K562 (cell line): ENCODE data around the gene WDR55.

Source experiments
- CHD1 ChIP-seq: fragments of 200-600 bp; sonication (generic); IDR thresholded peaks from one replicate; pipeline ENCODE4 v1.6.1; 2012; ENCODE audit warnings: mild to moderate bottlenecking, moderate library complexity, low read length, inconsistent platforms
- CTCF ChIP-seq, 3 experiments: IDR thresholded peaks in 2 of 3; conservative IDR thresholded peaks in 1 of 3; 2 replicates each; pipeline ENCODE4 v1.5.1; 2011 to 2012; ENCODE audit warnings: low read length in 3 of 3, mild to moderate bottlenecking in 3 of 3, control low read depth in 2 of 3, improper control_type of control experiment in 1 of 3, inconsistent platforms in 1 of 3, low read depth in 1 of 3, mixed read lengths in 1 of 3, moderate library complexity in 1 of 3; ENCODE audit not compliant: insufficient read depth in 2 of 3
- E4F1 ChIP-seq: fragments of 250-450 bp; sonication (Bioruptor Pico); IDR thresholded peaks from 2 replicates; pipeline ENCODE4 v1.5.0; 2021; ENCODE audit warnings: mild to moderate bottlenecking, borderline replicate concordance
- FOXO4 ChIP-seq: fragments of 450-650 bp; formaldehyde crosslinking; IDR thresholded peaks from 2 replicates; pipeline ENCODE4 v1.4.0; 2020; ENCODE audit warnings: mild to moderate bottlenecking, moderate library complexity
- MEF2A ChIP-seq: IDR thresholded peaks from 2 replicates; pipeline ENCODE4 v1.6.1; 2011; ENCODE audit warnings: low read depth, mild to moderate bottlenecking, low read length, moderate library complexity; ENCODE audit not compliant: control insufficient read depth
- SMARCA4 ChIP-seq: fragments of 450-650 bp; IDR thresholded peaks from 2 replicates; pipeline ENCODE4 v1.6.1; 2016
- SP1 ChIP-seq: sonication (generic); formaldehyde crosslinking; IDR thresholded peaks from 2 replicates; pipeline ENCODE4 v1.8.1; 2022; ENCODE audit warnings: mild to moderate bottlenecking, missing genetic modification reagents
- WHSC1 ChIP-seq: IDR thresholded peaks from one replicate; pipeline ENCODE4 v1.6.1; 2012; ENCODE audit warnings: low read length, control low read depth, inconsistent platforms
- ZBTB5 ChIP-seq: fragments of 450-650 bp; IDR thresholded peaks from 2 replicates; pipeline ENCODE4 v1.6.1; 2017; ENCODE audit warnings: antibody characterized with exemption
- ZNF384 ChIP-seq: IDR thresholded peaks from 2 replicates; pipeline ENCODE4 v1.6.1; 2012; ENCODE audit warnings: low read depth, low read length, improper control_type of control experiment

GRCh38 chr5:140622301-140622700, 42.4 kb upstream of the WDR55 start:
- no peak for TF ChIP-seq ZNF384
- TF ChIP-seq E4F1 (CRISPR knock-in tag), result no peak
- TF ChIP-seq SMARCA4, result no peak
- TF ChIP-seq WHSC1, result no peak
- no peak for TF ChIP-seq ZBTB5
- TF ChIP-seq FOXO4, result no peak
- TF ChIP-seq CTCF (IDR thresholded peaks at IDR 0.05 in 2 of 3, conservative IDR thresholded peaks at IDR 0.05 in 1 of 3; ENCODE audit: insufficient read depth in 2 of 3, low read depth in 1 of 3, low read length in 3 of 3), result no peak
- no peak for TF ChIP-seq CHD1
- no peak for TF ChIP-seq MEF2A
- no peak for TF ChIP-seq SP1 (CRISPR knock-in tag)
